AG04449 (cell line): ENCODE measurements around the gene ZNF334.

Experiments
- CTCF ChIA-PET: fragments of 350-600 bp; formaldehyde crosslinking; extraction: SDS; loops from one replicate; lab custom pipeline; 2021; ENCODE audit warnings: antibody characterized with exemption; lab: Yijun Ruan, JAX
- POLR2A ChIA-PET: fragments of 400-600, 350-600 bp; formaldehyde crosslinking; extraction: SDS; loops from one replicate; lab custom pipeline; 2020; ENCODE audit warnings: antibody characterized with exemption, inconsistent platforms; lab: Yijun Ruan, JAX
- DNase-seq: peaks from one replicate; pipeline ENCODE4 v3.0.0-alpha.2; 2010; ENCODE audit warnings: low read depth, low spot score
- H3K4me3 ChIP-seq: 2 replicates; pipeline ENCODE4 v1.5.1; 2011; ENCODE audit warnings: low read depth, mild to moderate bottlenecking, control low read depth, low read length
- TF ChIP-seq, protein P1 (sequence below): IDR thresholded peaks from one replicate; pipeline ENCODE4 v1.5.1; 2011; ENCODE audit warnings: mild to moderate bottlenecking, moderate library complexity, low read length, control low read depth, inconsistent platforms; ENCODE audit not compliant: insufficient read depth; ENCODE audit errors: missing control alignments

Gene ZNF334

DNA sequence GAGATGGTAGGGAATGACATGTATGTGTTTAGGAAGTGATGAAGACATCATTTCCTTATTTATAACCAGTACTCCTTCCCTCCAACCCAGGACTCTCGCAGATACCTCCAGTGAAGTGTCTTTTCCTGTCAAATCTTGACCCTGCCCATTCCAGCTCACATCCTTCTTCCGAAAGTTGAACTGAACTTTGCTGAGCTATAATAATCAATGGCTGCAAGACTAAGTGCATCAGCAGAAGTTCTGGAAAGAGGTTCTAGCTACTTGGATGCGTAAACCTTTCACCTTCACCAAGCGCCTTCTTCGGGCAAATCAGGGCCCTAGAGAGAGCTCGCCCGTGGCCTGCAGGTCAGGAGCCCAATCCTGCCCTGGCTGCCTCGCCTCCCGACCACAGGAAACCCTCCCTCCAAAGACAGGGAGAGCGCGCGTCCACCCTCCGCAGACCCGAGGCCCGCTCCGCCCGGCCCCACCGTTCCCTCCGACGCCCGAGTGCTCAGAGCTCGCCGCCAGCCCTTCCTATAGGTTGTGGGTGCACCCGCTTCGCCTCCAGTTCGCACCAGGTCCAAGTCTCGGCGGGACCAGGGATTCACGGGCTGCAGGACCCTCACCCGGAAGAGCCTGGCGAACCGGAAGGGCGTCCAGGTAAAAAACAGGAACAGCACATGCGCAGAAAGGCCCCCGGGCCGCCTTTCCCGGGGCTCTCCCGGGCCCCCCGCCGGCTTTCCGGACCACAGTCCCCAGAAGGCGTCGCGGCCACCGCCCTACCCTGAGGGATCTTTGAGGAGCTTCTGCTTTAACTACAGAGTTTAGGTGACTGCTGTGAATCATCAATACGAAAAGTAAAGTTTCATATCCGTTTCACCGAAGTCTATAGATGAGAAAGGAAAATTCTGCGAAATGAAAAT lies at the start of gene ZNF334:
ZNF334 (minus strand) TSS at position 617 of the 902 bp plus-strand sequence. CDS start 1,457 bp downstream, outside the sequence.
- ChIA-PET CTCF (interaction anchor here (0.7 to 0.9 kb wide), 2 partner anchors 10 to 12 kb away, joined by 3 read pairs; no protein-coding TSS in a partner anchor), POLR2A (no interaction called here)
- TF ChIP-seq, protein P1, sequence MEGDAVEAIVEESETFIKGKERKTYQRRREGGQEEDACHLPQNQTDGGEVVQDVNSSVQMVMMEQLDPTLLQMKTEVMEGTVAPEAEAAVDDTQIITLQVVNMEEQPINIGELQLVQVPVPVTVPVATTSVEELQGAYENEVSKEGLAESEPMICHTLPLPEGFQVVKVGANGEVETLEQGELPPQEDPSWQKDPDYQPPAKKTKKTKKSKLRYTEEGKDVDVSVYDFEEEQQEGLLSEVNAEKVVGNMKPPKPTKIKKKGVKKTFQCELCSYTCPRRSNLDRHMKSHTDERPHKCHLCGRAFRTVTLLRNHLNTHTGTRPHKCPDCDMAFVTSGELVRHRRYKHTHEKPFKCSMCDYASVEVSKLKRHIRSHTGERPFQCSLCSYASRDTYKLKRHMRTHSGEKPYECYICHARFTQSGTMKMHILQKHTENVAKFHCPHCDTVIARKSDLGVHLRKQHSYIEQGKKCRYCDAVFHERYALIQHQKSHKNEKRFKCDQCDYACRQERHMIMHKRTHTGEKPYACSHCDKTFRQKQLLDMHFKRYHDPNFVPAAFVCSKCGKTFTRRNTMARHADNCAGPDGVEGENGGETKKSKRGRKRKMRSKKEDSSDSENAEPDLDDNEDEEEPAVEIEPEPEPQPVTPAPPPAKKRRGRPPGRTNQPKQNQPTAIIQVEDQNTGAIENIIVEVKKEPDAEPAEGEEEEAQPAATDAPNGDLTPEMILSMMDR: no peak
- no peak for DNase-seq
- peak within 1 kb of the TSS; percentile 69 for H3K4me3 ChIP-seq

- ChIA-PET POLR2A (no interaction called here), CTCF (interaction anchor here (1.1 to 2.6 kb wide), 6 partner anchors 10 to 54 kb away, joined by 3 to 14 read pairs (median 6); no protein-coding TSS in a partner anchor)
- TF ChIP-seq, protein P1: peak; percentile 64
- peak overlapping the region; percentile 38 for H3K4me3 ChIP-seq
- no peak for DNase-seq
Measured at GRCh38 chr20:46562373-46563169, 49.2 kb upstream of the ZNF334 start.

- no peak for DNase-seq
- ChIA-PET CTCF (interaction anchor here (1.2 to 2.6 kb wide), 5 partner anchors 11 to 55 kb away, joined by 3 to 14 read pairs (median 6); no protein-coding TSS in a partner anchor), POLR2A (no interaction called here)
- TF ChIP-seq, protein P1: no peak
- no peak overlapping the region for H3K4me3 ChIP-seq
Measured at GRCh38 chr20:46562009-46562372, 48.6 kb upstream of the ZNF334 start.

GRCh38 chr20:46559685-46560440 lies 46.5 kb upstream of the ZNF334 start:
- DNase-seq: no peak
- TF ChIP-seq, protein P1: no peak
- H3K4me3 ChIP-seq: no peak overlapping the region
- POLR2A ChIA-PET: no interaction called here
- CTCF ChIA-PET: interaction anchor here (0.9 kb wide), 1 partner anchor 15 kb away, joined by 3 read pairs; no protein-coding TSS in a partner anchor

DNA sequence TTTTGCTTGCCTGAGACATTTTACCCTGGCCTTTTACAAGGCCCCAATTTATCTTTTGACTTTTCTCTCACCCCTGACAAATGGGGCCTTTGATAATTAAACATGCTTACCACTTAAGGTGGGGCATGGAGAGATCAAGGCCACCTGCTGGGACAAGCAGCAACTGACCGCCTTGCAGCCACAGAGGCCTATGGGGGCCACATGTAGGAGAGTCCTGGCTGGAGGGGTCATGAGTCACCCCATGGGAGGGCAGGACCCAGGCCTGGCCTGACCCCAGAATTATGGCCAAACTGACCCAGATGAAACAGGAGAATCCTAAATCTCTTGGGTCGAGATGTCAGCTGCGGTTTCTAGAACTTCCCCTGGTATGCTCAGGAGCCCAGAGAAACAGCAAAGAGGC lies 45.6 kb upstream of the ZNF334 start:
- TF ChIP-seq, protein P1: no peak
- no peak for DNase-seq
- POLR2A ChIA-PET: no interaction called here
- CTCF ChIA-PET: interaction anchor here (0.9 kb wide), 1 partner anchor 14 kb away, joined by 3 read pairs; no protein-coding TSS in a partner anchor
- no peak overlapping the region for H3K4me3 ChIP-seq
